Measurements from ENCODE around the gene RGS3.

RGS3 gene

GRCh38 chr9:113513536-113513935 lies 50.0 kb downstream of the RGS3 start:
- no peak overlapping the region for H2BK12ac ChIP-seq (ENCODE audit: low read length in 2 of 2)
- H3K27ac ChIP-seq (ENCODE audit: low read length, poor library complexity, severe bottlenecking): no peak overlapping the region
- H3K18ac ChIP-seq (ENCODE audit: low read depth in 1 of 2, low read length in 2 of 2): no peak overlapping the region
- peaks cover 6% of the 10 kb centered on the region for H3K79me1 ChIP-seq (replicated peaks; ENCODE audit: low read length, poor library complexity, severe bottlenecking)
- no peak overlapping the region for H3K4me3 ChIP-seq (ENCODE audit: insufficient read depth in 1 of 2, low read depth in 1 of 2, low read length in 2 of 2)
- H3K4me2 ChIP-seq (ENCODE audit: low read length, poor library complexity, severe bottlenecking): no peak overlapping the region
- H3K27me3 ChIP-seq (ENCODE audit: control insufficient read depth in 1 of 2, insufficient read depth in 1 of 2, low read length in 2 of 2): no peaks in the 10 kb centered on the region
- H3K23ac ChIP-seq (ENCODE audit: low read length in 2 of 2): no peak overlapping the region
- 96% methylated on average over 2 of the region's 2 CpGs for WGBS
- H3K9me3 ChIP-seq (ENCODE audit: control insufficient read depth, low read length): no peaks in the 10 kb centered on the region
- peak overlapping the region; percentile 49 for H2BK15ac ChIP-seq (ENCODE audit: low read depth, poor library complexity, severe bottlenecking)
- DNase-seq: no peak
- H2AFZ ChIP-seq (ENCODE audit: low read depth, low read length): no peak overlapping the region
- no peak overlapping the region for H2BK120ac ChIP-seq (ENCODE audit: low read depth, low read length)
- no peak overlapping the region for H3K4ac ChIP-seq (ENCODE audit: low read depth in 1 of 2, low read length in 2 of 2)
- no peak overlapping the region for H2AK5ac ChIP-seq (ENCODE audit: low read length, severe bottlenecking)
- no peak overlapping the region for H4K91ac ChIP-seq (ENCODE audit: low read length)
- no peak overlapping the region for H3K9ac ChIP-seq (ENCODE audit: low read length)
- no peak overlapping the region for H4K8ac ChIP-seq (ENCODE audit: low read length)
- peaks cover 26% of the 10 kb centered on the region for H3K4me1 ChIP-seq (ENCODE audit: control insufficient read depth, insufficient read depth, low read depth, low read length)
- no peak overlapping the region for H2BK5ac ChIP-seq (ENCODE audit: low read depth, low read length, poor library complexity, severe bottlenecking)
- peak overlapping the region in 1 of 2 experiments; percentile 69 for H3K14ac ChIP-seq (ENCODE audit: low read length in 2 of 2)
- no peaks in the 10 kb centered on the region for H3K36me3 ChIP-seq (ENCODE audit: control insufficient read depth in 1 of 2, insufficient read depth in 2 of 2, low read depth in 1 of 2, low read length in 2 of 2)

GRCh38 chr9:113514061-113514460 lies 50.5 kb downstream of the RGS3 start:
- Histone ChIP-seq H3K27ac (ENCODE audit: low read length, poor library complexity, severe bottlenecking) (no peak overlapping the region), H3K4me2 (ENCODE audit: low read length, poor library complexity, severe bottlenecking) (no peak overlapping the region), H3K79me1 (replicated peaks; ENCODE audit: low read length, poor library complexity, severe bottlenecking) (peaks cover 6% of the 10 kb centered on the region), H3K36me3 (ENCODE audit: control insufficient read depth in 1 of 2, insufficient read depth in 2 of 2, low read depth in 1 of 2, low read length in 2 of 2) (no peaks in the 10 kb centered on the region), H3K23ac (ENCODE audit: low read length in 2 of 2) (no peak overlapping the region), H2BK12ac (ENCODE audit: low read length in 2 of 2) (no peak overlapping the region), H3K4ac (ENCODE audit: low read depth in 1 of 2, low read length in 2 of 2) (no peak overlapping the region), H2BK120ac (ENCODE audit: low read depth, low read length) (no peak overlapping the region), H2AK5ac (ENCODE audit: low read length, severe bottlenecking) (no peak overlapping the region), H3K18ac (ENCODE audit: low read depth in 1 of 2, low read length in 2 of 2) (no peak overlapping the region), H3K4me3 (ENCODE audit: insufficient read depth in 1 of 2, low read depth in 1 of 2, low read length in 2 of 2) (no peak overlapping the region), H3K14ac (ENCODE audit: low read length in 2 of 2) (no peak overlapping the region), H3K27me3 (ENCODE audit: control insufficient read depth in 1 of 2, insufficient read depth in 1 of 2, low read length in 2 of 2) (no peaks in the 10 kb centered on the region), H4K91ac (ENCODE audit: low read length) (no peak overlapping the region), H2BK5ac (ENCODE audit: low read depth, low read length, poor library complexity, severe bottlenecking) (no peak overlapping the region), H3K9ac (ENCODE audit: low read length) (no peak overlapping the region), H3K4me1 (ENCODE audit: control insufficient read depth, insufficient read depth, low read depth, low read length) (peaks cover 25% of the 10 kb centered on the region), H3K9me3 (ENCODE audit: control insufficient read depth, low read length) (no peaks in the 10 kb centered on the region), H4K8ac (ENCODE audit: low read length) (no peak overlapping the region), H2BK15ac (ENCODE audit: low read depth, poor library complexity, severe bottlenecking) (no peak overlapping the region), H2AFZ (ENCODE audit: low read depth, low read length) (no peak overlapping the region)
- WGBS: 95% methylated on average over 12 of the region's 12 CpGs
- DNase-seq: no peak

GRCh38 chr9:113514748-113515147 lies 51.2 kb downstream of the RGS3 start:
- Histone ChIP-seq H2BK120ac (ENCODE audit: low read depth, low read length) (no peak overlapping the region), H3K27ac (ENCODE audit: low read length, poor library complexity, severe bottlenecking) (no peak overlapping the region), H2AFZ (ENCODE audit: low read depth, low read length) (no peak overlapping the region), H3K14ac (ENCODE audit: low read length in 2 of 2) (no peak overlapping the region), H3K9ac (ENCODE audit: low read length) (no peak overlapping the region), H3K18ac (ENCODE audit: low read depth in 1 of 2, low read length in 2 of 2) (no peak overlapping the region), H4K8ac (ENCODE audit: low read length) (no peak overlapping the region), H2BK12ac (ENCODE audit: low read length in 2 of 2) (no peak overlapping the region), H3K4me2 (ENCODE audit: low read length, poor library complexity, severe bottlenecking) (no peak overlapping the region), H3K4me1 (ENCODE audit: control insufficient read depth, insufficient read depth, low read depth, low read length) (peaks cover 26% of the 10 kb centered on the region), H4K91ac (ENCODE audit: low read length) (no peak overlapping the region), H2BK15ac (ENCODE audit: low read depth, poor library complexity, severe bottlenecking) (no peak overlapping the region), H2AK5ac (ENCODE audit: low read length, severe bottlenecking) (no peak overlapping the region), H3K4me3 (ENCODE audit: insufficient read depth in 1 of 2, low read depth in 1 of 2, low read length in 2 of 2) (no peak overlapping the region), H2BK5ac (ENCODE audit: low read depth, low read length, poor library complexity, severe bottlenecking) (no peak overlapping the region), H3K9me3 (ENCODE audit: control insufficient read depth, low read length) (no peaks in the 10 kb centered on the region), H3K36me3 (ENCODE audit: control insufficient read depth in 1 of 2, insufficient read depth in 2 of 2, low read depth in 1 of 2, low read length in 2 of 2) (no peaks in the 10 kb centered on the region), H3K27me3 (ENCODE audit: control insufficient read depth in 1 of 2, insufficient read depth in 1 of 2, low read length in 2 of 2) (no peaks in the 10 kb centered on the region), H3K79me1 (replicated peaks; ENCODE audit: low read length, poor library complexity, severe bottlenecking) (peaks cover 6% of the 10 kb centered on the region), H3K23ac (ENCODE audit: low read length in 2 of 2) (no peak overlapping the region), H3K4ac (ENCODE audit: low read depth in 1 of 2, low read length in 2 of 2) (no peak overlapping the region)
- no peak for DNase-seq
- WGBS: 98% methylated on average over 5 of the region's 6 CpGs

GRCh38 chr9:113515862-113516261 lies 52.3 kb downstream of the RGS3 start:
- H2BK120ac ChIP-seq (ENCODE audit: low read depth, low read length): no peak overlapping the region
- no peak overlapping the region for H3K4me3 ChIP-seq (ENCODE audit: insufficient read depth in 1 of 2, low read depth in 1 of 2, low read length in 2 of 2)
- H3K27me3 ChIP-seq (ENCODE audit: control insufficient read depth in 1 of 2, insufficient read depth in 1 of 2, low read length in 2 of 2): no peaks in the 10 kb centered on the region
- no peak overlapping the region for H2AFZ ChIP-seq (ENCODE audit: low read depth, low read length)
- no peak overlapping the region for H3K18ac ChIP-seq (ENCODE audit: low read depth in 1 of 2, low read length in 2 of 2)
- H2AK5ac ChIP-seq (ENCODE audit: low read length, severe bottlenecking): no peak overlapping the region
- H3K9ac ChIP-seq (ENCODE audit: low read length): no peak overlapping the region
- no peak overlapping the region for H2BK5ac ChIP-seq (ENCODE audit: low read depth, low read length, poor library complexity, severe bottlenecking)
- no peak overlapping the region for H3K4ac ChIP-seq (ENCODE audit: low read depth in 1 of 2, low read length in 2 of 2)
- 33% methylated on average over 4 of the region's 4 CpGs for WGBS
- no peak overlapping the region for H2BK15ac ChIP-seq (ENCODE audit: low read depth, poor library complexity, severe bottlenecking)
- peaks cover 6% of the 10 kb centered on the region for H3K79me1 ChIP-seq (replicated peaks; ENCODE audit: low read length, poor library complexity, severe bottlenecking)
- no peak overlapping the region for H2BK12ac ChIP-seq (ENCODE audit: low read length in 2 of 2)
- no peaks in the 10 kb centered on the region for H3K36me3 ChIP-seq (ENCODE audit: control insufficient read depth in 1 of 2, insufficient read depth in 2 of 2, low read depth in 1 of 2, low read length in 2 of 2)
- no peak overlapping the region for H4K91ac ChIP-seq (ENCODE audit: low read length)
- no peak overlapping the region for H4K8ac ChIP-seq (ENCODE audit: low read length)
- H3K27ac ChIP-seq (ENCODE audit: low read length, poor library complexity, severe bottlenecking): no peak overlapping the region
- no peaks in the 10 kb centered on the region for H3K9me3 ChIP-seq (ENCODE audit: control insufficient read depth, low read length)
- no peak overlapping the region for H3K14ac ChIP-seq (ENCODE audit: low read length in 2 of 2)
- no peak overlapping the region for H3K23ac ChIP-seq (ENCODE audit: low read length in 2 of 2)
- peak; percentile 53 for DNase-seq
- H3K4me2 ChIP-seq (ENCODE audit: low read length, poor library complexity, severe bottlenecking): no peak overlapping the region
- peaks cover 31% of the 10 kb centered on the region for H3K4me1 ChIP-seq (ENCODE audit: control insufficient read depth, insufficient read depth, low read depth, low read length)

Data from mesenchymal stem cell (in vitro differentiated cells and primary cell).